Fibroblast of pulmonary artery (primary cell): ENCODE measurements around the gene PARD3.
"Not testable (repeated sequence)": the region's sequence is repeated elsewhere in the genome, so short reads cannot be mapped to it uniquely, and the experiment has no call there.

Source experiments
- DNase-seq: peaks from one replicate; pipeline ENCODE4 v3.0.0-alpha.2; 2010; ENCODE audit warnings: low read depth
- H3K4me3 ChIP-seq: replicated peaks from 2 replicates; pipeline ENCODE4 v1.5.1; 2011; ENCODE audit warnings: low read depth, mild to moderate bottlenecking, control low read depth, low read length, moderate library complexity
- TF ChIP-seq, protein P1 (sequence below): IDR thresholded peaks from 2 replicates; pipeline ENCODE4 v1.5.1; 2011; ENCODE audit warnings: mild to moderate bottlenecking, control low read depth, low read length, inconsistent platforms; ENCODE audit errors: missing control alignments

The PARD3 gene

DNA sequence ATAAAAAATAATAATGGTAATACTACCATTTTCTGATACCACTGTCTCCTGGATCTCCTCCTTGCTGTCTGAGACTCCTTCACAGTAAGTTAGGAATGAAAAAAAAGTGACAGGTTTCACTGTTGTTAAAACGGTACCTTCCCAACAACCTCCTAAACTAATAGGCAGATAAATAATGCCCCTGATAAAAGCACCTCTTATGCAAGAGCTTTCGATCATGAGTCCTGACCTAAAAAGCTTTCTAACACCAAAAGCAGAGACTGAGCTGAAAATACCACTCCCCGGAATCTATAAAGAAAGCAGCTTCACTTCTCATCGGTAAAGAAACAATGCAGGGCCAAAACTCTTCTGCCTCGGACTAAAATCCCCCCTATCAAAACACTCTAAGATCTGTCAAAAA lies 14.5 kb downstream of the PARD3 start:
- H3K4me3 ChIP-seq: no peak overlapping the region
- no peak for DNase-seq
- TF ChIP-seq, protein P1, sequence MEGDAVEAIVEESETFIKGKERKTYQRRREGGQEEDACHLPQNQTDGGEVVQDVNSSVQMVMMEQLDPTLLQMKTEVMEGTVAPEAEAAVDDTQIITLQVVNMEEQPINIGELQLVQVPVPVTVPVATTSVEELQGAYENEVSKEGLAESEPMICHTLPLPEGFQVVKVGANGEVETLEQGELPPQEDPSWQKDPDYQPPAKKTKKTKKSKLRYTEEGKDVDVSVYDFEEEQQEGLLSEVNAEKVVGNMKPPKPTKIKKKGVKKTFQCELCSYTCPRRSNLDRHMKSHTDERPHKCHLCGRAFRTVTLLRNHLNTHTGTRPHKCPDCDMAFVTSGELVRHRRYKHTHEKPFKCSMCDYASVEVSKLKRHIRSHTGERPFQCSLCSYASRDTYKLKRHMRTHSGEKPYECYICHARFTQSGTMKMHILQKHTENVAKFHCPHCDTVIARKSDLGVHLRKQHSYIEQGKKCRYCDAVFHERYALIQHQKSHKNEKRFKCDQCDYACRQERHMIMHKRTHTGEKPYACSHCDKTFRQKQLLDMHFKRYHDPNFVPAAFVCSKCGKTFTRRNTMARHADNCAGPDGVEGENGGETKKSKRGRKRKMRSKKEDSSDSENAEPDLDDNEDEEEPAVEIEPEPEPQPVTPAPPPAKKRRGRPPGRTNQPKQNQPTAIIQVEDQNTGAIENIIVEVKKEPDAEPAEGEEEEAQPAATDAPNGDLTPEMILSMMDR: no peak

DNA sequence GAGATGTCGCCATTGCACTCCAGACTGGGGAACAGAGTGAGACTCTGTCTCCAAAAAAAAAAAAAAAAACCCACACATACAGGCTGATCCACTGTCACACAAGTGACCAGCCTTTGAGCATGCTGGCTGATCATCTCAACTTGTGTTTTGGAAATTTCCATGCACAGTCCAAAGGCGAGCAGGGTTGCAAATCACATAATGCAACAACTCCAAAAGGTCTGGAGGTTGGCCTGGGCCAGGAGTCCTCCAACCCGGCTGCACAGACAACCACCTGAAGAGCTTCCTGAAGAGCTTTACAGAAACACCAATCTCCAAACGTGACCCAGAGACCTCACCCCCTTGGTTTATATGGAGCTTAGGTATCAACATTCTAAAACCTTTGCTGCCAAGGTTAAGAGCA lies 16.4 kb downstream of the PARD3 start:
- DNase-seq: no peak
- TF ChIP-seq, protein P1: no peak
- H3K4me3 ChIP-seq: no peak overlapping the region

DNA sequence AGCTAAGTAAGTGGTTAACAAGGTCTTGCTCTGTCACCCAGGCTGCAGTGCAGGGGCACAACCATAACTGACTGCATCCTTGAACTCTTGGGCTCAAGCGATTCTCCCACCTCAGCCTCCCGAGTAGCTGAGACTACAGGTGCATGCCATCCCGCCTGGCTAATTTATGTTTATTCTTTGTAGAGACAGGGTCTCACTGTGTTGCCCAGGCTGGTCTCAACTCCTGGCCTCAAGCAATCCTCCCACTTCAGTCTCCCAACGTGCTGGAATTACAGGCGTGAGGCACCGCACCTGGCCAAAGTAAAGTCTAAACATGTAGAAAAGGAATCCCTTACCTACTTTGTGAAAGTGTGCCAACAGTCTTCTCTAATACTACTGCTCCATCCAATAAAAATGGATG lies 17.9 kb downstream of the PARD3 start:
- TF ChIP-seq, protein P1: no peak
- no peak for DNase-seq
- no peak overlapping the region for H3K4me3 ChIP-seq

DNA sequence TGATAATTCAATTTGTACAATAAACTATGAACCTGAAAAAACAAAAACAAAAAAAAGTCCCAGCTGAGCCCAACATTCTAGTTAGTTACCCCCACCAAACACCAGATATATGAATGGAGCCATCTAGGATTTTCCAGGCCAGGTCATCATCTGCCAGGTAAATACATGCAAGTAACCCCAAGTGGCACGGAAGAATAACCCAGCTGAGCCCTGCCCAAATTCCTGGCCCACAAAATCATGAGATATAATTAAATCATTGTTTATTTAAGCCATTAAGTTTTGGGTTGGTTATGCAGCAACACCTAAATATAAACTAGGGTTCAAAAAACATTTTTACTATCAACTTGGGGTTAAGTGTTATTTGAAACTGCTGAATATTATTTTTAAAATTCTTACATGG lies 19.0 kb downstream of the PARD3 start:
- DNase-seq: no peak
- TF ChIP-seq, protein P1: no peak
- no peak overlapping the region for H3K4me3 ChIP-seq

DNA sequence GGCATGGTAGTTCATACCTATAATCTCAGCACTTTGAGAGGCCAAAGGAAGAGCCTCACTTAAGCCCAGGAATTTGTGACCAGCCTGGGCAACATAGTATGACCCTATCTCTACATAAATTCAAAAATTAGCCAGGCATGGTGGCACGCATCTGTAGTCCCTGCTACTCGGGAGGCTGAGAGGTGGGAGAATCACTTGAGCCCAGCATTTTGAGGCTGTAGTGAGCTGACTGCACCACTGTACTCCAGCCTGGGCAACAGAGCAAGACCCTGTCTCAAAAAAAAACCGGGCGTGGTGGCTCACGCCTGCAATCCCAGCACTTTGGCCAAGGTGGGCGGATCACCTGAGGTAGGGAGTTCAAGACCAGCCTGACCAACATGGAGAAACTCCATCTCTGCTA lies 19.8 kb downstream of the PARD3 start:
- no peak overlapping the region for H3K4me3 ChIP-seq

DNA sequence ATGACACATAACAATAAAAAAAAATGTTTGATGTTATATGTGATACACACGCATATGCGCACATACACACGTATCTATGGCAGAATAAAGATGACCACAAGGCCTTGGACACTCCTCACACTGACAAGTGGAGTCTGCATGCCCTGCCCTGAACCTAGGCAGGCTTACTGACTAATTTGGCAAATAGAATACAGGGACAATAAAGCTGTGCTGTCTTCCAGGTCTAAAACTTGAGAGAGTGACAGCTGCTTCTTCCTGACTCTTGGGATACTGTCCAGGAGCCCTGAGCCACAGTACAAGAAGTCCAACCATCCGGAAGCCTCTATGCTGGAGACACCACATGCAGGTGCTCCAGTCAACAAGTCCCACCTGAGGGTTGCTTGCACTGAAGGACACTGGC lies 20.3 kb downstream of the PARD3 start:
- H3K4me3 ChIP-seq: no peak overlapping the region
- TF ChIP-seq, protein P1: no peak
- DNase-seq: no peak

More for the DNA sequence above, 19.8 kb downstream of the PARD3 start:
- DNase-seq: no peak
- TF ChIP-seq, protein P1: no peak

DNA sequence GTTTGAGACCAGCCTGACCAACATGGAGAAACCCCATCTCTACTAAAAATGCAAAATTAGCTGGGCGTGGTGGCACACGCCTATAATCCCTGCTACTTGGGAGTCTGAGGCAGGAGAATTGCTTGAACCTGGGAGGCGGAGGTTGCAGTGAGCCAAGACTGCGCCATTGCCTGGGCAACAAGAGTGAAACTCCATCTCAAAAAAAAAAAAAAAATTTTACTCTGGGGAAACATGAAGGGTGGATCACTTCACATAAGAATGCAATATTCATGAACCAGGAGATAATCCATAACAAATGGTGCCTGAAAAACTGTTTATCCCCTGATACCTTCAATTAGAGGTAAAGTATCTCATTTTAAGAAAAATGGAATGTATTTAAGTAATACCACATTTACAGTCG lies 21.5 kb downstream of the PARD3 start:
- not testable (repeated sequence) for DNase-seq, H3K4me3 ChIP-seq

DNA sequence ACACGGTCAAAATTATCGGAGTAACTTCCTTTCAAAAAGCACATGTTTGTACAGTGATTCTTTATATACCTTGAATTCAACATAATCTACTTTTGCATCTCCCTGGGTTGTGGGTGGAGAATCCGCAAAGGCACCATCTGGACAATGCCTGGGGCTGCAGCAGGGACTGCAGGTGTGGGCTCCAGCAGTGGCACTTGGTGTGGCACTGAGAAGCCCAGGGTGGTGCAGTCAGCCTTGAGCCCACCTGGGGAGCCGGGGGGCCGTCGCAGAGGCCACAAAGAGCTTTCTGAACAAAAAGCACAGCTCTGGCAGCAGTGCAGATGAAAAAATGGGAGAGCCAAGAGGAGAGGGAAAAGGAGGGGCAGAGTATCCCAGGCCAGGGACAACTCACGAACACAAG lies 22.2 kb downstream of the PARD3 start:
- DNase-seq: no peak
- H3K4me3 ChIP-seq: no peak overlapping the region
- TF ChIP-seq, protein P1: no peak
